Stimulated activated CD8-positive, alpha-beta memory T cell treated with anti-CD3 and anti-CD28 coated beads, Interleukin-15, amount 100 ng/mL, for 1 hour (primary cell): ENCODE results near the gene VPREB3.
"Not testable (repeated sequence)": the region's sequence is repeated elsewhere in the genome, so short reads cannot be mapped to it uniquely, and the experiment has no call there.

Experiments used
- DNase-seq: peaks from one replicate; pipeline ENCODE4 v3.0.0-alpha.2; 2020; ENCODE audit warnings: low read depth

VPREB3 gene

GRCh38 chr22:23742505-23743264, 11.5 kb downstream of the VPREB3 start:
- DNase-seq: no peak

- DNase-seq: no peak
Observed at GRCh38 chr22:23737696-23738095, 16.5 kb downstream of the VPREB3 start.

- DNase-seq: not testable (repeated sequence)
Observed at GRCh38 chr22:23728108-23728507, 26.1 kb downstream of the VPREB3 start.

- no peak for DNase-seq
Observed at GRCh38 chr22:23722724-23723123, 31.5 kb downstream of the VPREB3 start.

- DNase-seq: no peak
Observed at GRCh38 chr22:23722160-23722559, 32.1 kb downstream of the VPREB3 start.

GRCh38 chr22:23720855-23721254, 33.4 kb downstream of the VPREB3 start:
- no peak for DNase-seq

- no peak for DNase-seq
Observed at GRCh38 chr22:23718371-23719165, 35.7 kb downstream of the VPREB3 start.

GRCh38 chr22:23716811-23717801, 37.1 kb downstream of the VPREB3 start:
- peak; percentile 65 for DNase-seq

GRCh38 chr22:23715806-23716375, 38.3 kb downstream of the VPREB3 start:
- no peak for DNase-seq

- no peak for DNase-seq
Observed at GRCh38 chr22:23714596-23715578, 39.3 kb downstream of the VPREB3 start.

GRCh38 chr22:23713696-23714595, 40.3 kb downstream of the VPREB3 start:
- DNase-seq: no peak

- DNase-seq: no peak
Observed at GRCh38 chr22:23712256-23712655, 42.0 kb downstream of the VPREB3 start.

GRCh38 chr22:23709107-23709506, 45.1 kb downstream of the VPREB3 start:
- no peak for DNase-seq

- DNase-seq: no peak
Observed at GRCh38 chr22:23708270-23708669, 46.0 kb downstream of the VPREB3 start.

- no peak for DNase-seq
Observed at GRCh38 chr22:23705358-23705757, 48.9 kb downstream of the VPREB3 start.

- DNase-seq: no peak
Observed at GRCh38 chr22:23704829-23705228, 49.4 kb downstream of the VPREB3 start.

- no peak for DNase-seq
Observed at GRCh38 chr22:23704062-23704461, 50.2 kb downstream of the VPREB3 start.
